ENCODE results near the gene ZNF473.

The ZNF473 gene

GRCh38 chr19:50003254-50003788, 22.5 kb upstream of the ZNF473 start:
- DNase-seq (ENCODE audit: low spot score) = no peak
- no peak overlapping the region for H3K4me3 ChIP-seq
- H3K27ac ChIP-seq = peak overlapping the region; percentile 7 to 83
- no peak for TF ChIP-seq CTCF (IDR thresholded peaks at IDR 0.05)

- TF ChIP-seq CTCF (IDR thresholded peaks at IDR 0.05) = no peak
- Histone ChIP-seq H3K27ac (peak overlapping the region; percentile 83 to 85), H3K4me3 (no peak overlapping the region)
- DNase-seq (ENCODE audit: low spot score) = peak; percentile 82
Observed at GRCh38 chr19:50003810-50004419, 21.9 kb upstream of the ZNF473 start.

GRCh38 chr19:50005428-50005827, 20.4 kb upstream of the ZNF473 start:
- Histone ChIP-seq H3K27ac (peak overlapping the region in 1 of 2 donors; percentile 83), H3K4me3 (no peak overlapping the region)
- no peak for TF ChIP-seq CTCF (IDR thresholded peaks at IDR 0.05)
- no peak for DNase-seq (ENCODE audit: low spot score)

- Histone ChIP-seq H3K27ac (no peak overlapping the region), H3K4me3 (no peak overlapping the region)
- no peak for DNase-seq (ENCODE audit: low spot score)
- TF ChIP-seq CTCF (IDR thresholded peaks at IDR 0.05) = no peak
Observed at GRCh38 chr19:50007170-50007569, 18.6 kb upstream of the ZNF473 start.

- no peak overlapping the region for H3K4me3 ChIP-seq
- DNase-seq (ENCODE audit: low spot score) = no peak
- H3K27ac ChIP-seq = no peak overlapping the region
- TF ChIP-seq CTCF (IDR thresholded peaks at IDR 0.05) = no peak
Observed at GRCh38 chr19:50007947-50008346, 17.9 kb upstream of the ZNF473 start.

GRCh38 chr19:50008532-50008931, 17.3 kb upstream of the ZNF473 start:
- Histone ChIP-seq H3K4me3 (no peak overlapping the region), H3K27ac (no peak overlapping the region)
- no peak for TF ChIP-seq CTCF (IDR thresholded peaks at IDR 0.05)
- DNase-seq (ENCODE audit: low spot score) = no peak

- Histone ChIP-seq H3K27ac (no peak overlapping the region), H3K4me3 (no peak overlapping the region)
- no peak for TF ChIP-seq CTCF (IDR thresholded peaks at IDR 0.05)
- DNase-seq (ENCODE audit: low spot score) = no peak
Observed at GRCh38 chr19:50016225-50016807, 9.5 kb upstream of the ZNF473 start.
